GM21390 (cell line): ENCODE measurements around the gene MAPK1.
A peak's percentile ranks its signal among the peaks of the same experiment; 100 is the strongest.
"Not testable (repeated sequence)": the region's sequence is repeated elsewhere in the genome, so short reads cannot be mapped to it uniquely, and the experiment has no call there.

ENCODE experiments used
- ATAC-seq: cut with Tn5 transposase; IDR thresholded peaks from one replicate; pipeline ENCODE4 v1.9.1; 2021; ENCODE audit not compliant: unreplicated experiment

Gene MAPK1

GRCh38 chr22:21759646-21760376 is 107.6 kb downstream of the MAPK1 start:
- no peak for ATAC-seq

DNA sequence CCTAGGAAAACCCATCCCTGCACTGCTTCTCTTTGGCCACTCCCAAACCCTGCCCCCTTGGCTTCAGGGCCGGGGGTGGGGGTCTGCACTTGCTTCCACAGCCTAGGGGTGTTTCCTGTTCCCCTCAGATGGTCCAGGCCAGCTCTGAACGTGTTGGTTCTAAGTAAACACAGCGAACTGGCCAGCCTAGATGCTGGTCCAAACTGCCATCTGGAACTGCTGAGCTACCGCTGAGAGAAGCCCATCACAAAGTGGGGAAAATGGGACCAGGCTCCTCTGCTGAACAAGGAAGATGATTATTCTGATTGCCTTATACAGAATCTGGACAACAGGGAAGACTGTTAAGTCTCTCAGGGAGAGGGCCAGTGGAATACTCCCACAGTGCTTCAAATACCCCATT is 108.4 kb downstream of the MAPK1 start:
- no peak for ATAC-seq

- no peak for ATAC-seq
Observed at GRCh38 chr22:21758091-21758864, 109.2 kb downstream of the MAPK1 start.

GRCh38 chr22:21755851-21756284 is 111.6 kb downstream of the MAPK1 start:
- no peak for ATAC-seq

- no peak for ATAC-seq
Observed at GRCh38 chr22:21754523-21754922, 112.9 kb downstream of the MAPK1 start.

DNA sequence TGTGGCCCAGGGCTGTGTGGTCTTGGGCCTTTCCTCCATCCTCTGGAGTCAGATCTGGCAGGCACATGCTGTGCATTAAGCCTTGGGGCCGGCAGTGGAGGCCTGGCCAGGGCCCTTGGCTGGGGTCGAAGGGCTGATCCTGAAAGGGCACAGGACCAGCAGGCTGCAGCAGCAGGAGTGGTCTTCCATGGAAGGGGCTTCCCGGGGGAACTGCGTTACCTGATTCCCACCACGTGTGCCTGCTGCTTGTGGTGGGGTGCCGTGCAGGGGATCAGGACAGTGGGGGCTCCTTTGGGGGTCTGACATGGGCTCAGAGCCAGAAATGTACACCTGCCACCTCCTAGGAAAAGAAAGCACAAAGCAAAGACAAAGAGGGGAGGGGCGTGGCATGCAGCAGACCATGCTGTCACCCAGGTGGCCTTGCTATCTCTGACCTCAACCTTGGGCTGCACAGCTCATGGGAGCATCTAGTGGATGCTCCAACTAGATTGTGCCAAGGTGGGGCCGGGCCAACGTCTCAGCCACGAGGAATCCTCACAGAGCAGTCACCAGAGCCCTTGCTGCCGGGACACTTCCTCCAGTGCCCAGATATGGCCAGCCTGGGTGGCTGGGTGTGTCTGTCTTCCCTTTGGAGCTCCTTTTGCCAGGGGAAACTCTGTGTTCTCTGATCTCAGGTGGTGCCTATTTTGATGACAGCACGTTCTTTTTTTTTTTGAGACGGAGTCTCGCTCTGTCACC is 113.9 kb downstream of the MAPK1 start:
- ATAC-seq = no peak

DNA sequence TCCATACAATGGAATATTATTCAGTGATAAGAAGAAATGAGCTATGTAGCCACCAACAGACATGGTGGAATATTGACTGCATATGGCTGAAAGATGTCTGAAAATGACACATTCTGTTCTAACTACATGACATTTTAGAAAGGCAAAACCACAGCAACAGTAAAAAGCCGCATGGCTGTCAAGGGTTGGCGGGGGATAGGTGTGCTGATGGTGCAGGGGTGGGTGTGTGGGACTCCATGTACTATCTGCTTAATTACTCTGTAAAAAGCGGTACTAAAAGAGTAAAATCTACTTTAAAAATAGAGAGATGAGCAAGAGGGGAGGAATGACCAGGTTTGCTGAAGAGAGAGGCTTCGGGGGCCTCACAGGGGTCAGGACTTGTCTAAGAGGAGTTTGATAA is 115.2 kb downstream of the MAPK1 start:
- no peak for ATAC-seq

GRCh38 chr22:21745948-21746347 is 121.5 kb downstream of the MAPK1 start:
- no peak for ATAC-seq

GRCh38 chr22:21744917-21745316 is 122.5 kb downstream of the MAPK1 start:
- not testable (repeated sequence) for ATAC-seq

DNA sequence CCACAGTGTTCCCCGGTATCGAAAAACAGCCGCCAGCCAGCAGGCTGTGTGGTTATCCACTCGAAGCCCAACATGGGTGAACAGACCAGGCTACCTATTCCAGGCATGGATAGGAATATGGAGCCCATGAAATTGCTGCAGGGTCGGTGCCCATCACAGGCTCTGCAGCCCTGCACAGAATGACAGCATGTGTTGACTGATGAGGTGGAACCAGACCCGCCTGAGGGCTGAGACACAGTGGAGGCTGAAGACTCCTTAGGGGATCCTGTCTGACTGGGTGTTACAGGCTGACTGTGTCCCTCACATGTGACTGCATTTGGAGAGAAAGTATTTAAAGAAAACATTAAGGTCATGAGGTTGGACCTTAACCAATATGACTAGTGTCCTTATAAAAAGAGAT is 125.7 kb downstream of the MAPK1 start:
- ATAC-seq = no peak

DNA sequence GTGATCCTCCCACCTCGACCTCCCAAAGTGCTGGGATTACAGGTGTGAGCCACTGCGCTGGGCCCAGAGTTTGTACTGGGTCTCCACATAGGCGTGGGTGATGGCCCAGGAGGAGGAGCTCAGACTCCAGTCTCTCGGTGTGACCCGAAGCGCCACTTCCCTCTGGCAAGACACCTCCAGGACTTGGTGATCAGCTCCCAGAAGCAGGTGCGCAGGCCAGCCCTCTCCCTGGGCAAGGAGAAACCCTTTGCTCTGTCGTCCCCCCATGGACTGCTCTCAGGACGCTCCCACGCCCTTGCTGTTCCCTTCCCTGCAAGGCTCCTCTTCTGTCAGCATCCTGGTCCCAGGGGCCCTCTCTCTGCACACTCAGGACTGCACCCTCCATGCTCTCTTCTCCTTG is 126.4 kb downstream of the MAPK1 start:
- no peak for ATAC-seq

GRCh38 chr22:21739828-21740377 is 127.5 kb downstream of the MAPK1 start:
- no peak for ATAC-seq

DNA sequence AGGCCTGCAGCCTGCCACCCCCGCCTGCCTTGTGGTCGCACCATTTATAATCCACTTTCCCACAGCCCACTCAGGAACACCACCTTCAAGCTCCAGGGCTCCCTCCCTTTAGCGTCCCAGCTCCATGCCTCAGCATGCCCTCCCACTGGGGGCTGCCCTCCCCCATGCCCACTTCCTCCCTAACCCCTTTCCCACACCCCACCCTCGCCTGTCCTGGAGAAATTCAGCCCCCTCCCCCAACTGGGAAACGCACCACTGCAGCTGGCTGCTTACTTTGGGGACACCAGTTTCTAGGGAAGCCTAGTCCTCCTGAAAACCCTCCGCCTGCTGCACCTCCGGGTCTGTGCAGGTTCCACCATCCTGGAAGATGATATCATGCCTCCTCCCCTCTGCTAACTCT is 128.5 kb downstream of the MAPK1 start:
- no peak for ATAC-seq

DNA sequence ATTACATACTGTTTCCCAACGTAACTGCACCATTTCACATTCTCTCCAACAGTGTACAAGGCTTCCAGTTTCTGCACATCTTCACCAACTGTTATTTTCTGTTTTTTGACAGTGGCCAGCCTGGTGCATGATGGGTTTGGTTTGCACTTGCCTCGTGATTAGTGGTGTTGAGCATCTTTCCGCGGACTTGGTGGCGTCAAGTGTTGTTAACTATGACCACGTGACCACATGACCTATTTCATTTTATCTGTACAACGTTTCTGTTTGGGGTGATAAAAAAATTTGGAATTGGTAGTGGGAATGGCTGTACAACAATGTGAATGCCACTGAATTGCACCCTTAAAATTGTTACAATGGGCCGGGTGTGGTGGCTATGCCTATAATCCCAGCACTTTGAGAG is 129.4 kb downstream of the MAPK1 start:
- ATAC-seq = no peak

DNA sequence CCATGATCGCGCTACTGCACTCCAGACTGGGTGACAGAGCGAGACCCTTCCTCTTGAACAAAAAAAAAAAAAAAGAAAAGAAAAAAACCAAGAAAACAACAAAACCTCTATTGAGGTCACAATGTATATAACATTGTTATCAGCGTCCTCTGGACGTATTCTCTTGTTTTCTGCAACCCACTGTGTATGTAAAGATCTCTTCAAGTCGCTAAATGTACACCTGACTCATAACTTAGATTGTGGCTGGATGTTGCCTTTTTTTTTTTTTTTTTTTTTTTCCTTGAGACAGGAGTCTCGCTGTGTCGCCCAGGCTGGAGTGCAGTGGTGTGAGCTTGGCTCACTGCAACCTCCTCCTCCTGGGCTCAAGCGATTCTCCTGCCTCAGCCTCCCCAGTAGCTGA is 130.5 kb downstream of the MAPK1 start:
- ATAC-seq = no peak

DNA sequence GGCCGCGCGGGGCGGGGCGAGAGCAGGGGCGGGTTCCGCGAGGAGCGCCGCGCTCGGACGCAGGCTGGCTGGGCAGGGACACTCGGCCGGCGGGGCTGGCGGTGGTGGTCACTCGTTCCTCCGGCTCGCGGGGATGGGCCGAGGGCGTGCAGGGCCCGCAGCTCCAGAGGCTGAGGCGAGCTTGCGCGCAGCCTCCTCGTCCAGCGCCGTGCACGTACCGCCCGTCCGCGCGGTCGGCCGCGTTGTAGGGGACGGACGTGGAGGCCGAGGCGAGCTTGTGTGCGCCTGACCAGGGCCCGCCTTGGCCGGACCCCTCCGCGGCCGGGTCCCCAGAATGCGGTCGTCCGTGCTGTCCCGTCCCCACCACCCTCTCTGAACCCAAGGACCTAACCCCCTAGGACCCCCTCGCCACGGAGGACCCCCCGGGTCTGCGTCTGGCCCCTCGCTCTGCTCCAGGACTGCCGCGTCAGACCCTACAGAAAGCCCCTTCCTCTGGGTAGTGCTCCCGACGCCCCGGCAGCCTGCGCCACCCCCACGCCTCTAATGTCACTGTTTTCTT is 131.3 kb downstream of the MAPK1 start:
- ATAC-seq = no peak

DNA sequence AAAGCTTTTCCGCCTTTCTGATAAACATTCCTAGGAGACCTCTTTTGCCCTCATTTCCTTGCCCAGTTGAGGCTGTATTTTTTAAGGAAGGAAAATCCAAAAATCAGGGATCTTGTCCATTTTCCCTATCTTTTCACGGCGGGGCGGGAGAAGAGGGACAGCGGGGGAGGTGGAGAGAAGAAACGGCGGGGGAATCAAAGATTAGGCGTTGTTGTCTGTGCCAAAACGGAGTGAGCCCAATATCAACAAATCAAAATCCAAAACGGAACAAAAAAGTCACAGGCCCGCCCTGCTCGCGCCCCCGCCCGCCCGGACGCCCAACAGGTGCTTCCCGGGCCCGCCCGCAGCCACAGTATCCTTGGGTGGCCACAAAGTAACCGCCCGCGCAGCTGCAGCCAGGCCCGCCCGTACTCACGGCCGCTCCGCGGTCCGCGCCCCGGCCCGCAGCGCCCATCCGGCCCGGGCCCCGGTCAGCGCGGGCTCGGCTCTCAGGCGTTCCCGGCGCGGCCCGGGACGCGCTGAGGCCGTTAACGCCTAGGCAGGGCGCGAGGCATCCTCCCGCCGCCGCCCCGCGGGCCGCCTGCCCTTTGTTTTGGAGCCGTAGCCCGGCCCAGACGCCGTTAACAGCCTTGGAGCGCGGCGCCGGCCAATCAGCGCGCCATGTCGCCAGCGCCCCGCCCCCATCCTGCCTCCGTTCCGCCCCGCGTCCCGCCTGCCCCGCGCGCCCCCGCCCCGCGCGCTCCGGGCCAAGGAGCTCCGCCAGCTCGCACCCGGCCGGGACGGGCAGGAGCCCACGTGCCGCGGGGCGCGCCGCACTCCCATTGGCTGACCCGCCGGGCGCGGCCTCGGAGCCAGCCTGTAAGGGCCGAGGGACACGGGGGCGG is 132.0 kb downstream of the MAPK1 start, which contains the start of gene YPEL1:
Gene YPEL1, minus strand, starts transcription at position 595 of the 884 bp plus-strand sequence. CDS start 25,050 bp downstream, outside the sequence.
- peak; percentile 77 for ATAC-seq

GRCh38 chr22:21734540-21735199 is 132.8 kb downstream of the MAPK1 start:
- ATAC-seq = no peak

GRCh38 chr22:21731503-21731902 is 135.9 kb downstream of the MAPK1 start:
- ATAC-seq = no peak
